ENCODE measurements around the gene PCNX2.

PCNX2 gene

DNA sequence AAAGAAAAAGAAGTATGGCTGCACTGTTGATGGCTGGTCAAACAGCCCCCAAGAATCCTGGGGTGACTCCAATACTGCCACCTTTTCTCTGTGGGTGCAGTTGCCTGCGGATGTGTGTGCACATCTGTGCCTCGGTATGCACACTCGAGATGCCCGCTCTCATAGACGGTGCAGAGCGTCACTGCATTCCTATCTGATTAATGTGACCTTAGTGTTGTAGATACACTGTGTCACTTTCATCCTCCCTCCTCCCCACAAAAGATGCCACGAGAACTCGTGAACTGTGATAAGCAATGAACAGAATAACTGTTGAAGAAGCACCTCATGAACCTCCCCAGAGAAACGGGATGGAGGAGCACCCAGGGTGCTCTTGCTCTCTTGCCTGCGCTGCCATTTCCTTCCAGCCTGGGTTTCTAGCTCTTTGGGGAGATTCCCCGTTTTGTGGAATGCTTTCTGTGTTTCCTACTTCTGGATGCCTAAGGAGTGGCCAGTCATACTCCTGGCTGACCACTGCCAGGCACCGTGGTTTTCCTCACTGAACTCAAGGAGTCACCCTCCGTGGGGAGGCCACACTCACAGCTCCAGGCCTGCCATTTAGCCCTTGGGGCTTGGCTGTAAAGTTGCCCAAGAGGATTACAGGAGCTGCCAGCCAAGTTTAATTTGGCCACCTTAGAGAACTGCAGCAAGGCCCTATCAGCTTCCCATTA, 313.1 kb downstream of the PCNX2 start:
- DNase-seq, result no peak

DNA sequence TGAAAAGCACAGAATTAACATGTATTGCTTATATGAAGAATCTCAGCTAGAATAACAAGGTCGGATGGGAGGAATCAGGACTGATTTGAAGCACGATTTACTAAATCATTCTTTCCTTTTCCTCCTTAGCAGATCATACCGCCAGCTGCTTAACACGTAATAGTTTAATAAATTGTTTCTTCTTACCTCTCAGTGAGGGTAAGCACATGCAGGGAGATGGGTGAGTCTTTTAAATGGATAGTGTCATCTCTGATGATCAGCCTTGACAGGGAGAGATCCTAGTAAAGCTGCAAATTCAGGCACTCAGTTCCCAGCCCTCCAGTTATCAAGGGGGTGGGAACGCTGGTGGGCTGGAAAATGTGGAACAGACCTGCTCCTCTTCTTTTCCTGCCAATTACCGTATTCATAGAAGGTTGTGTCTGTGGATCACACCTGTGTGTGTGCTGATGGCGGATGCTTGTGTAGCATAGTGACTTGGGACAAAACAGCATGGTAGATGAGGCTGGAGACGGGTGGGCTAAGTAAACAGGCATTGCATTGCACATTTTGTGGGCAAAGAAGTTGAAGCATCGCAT, 314.5 kb downstream of the PCNX2 start:
- no peak for DNase-seq

DNA sequence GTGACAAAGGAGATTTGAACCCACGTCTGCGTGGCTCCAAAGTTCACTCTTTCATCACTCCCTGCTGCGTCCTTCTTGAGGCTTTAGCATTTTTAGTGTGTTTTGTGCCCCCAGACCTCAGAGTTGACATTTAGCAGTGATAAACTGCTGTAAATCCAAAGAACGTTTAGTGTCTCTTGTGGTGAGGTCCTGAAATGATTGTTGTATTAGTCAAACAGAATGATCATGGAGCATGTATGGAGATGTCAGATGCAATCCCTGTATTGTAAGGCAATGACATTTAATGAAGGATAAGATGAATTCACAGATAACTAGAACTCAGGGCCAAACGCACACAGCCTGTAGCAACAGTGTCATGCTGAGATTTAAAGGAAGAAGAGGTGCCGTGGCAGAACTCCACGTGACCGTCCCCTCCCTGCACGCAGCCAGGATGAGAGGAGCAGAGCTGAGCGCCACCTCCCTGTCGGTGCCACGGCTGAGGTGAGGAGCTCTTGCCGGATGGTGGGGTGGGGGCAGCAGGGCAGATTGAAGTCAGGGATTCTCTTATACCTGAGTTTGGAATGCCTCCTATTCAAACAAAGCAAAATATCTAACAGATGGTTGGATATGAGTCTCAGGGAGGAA, 315.1 kb downstream of the PCNX2 start:
- peak; percentile 58 for DNase-seq

DNA sequence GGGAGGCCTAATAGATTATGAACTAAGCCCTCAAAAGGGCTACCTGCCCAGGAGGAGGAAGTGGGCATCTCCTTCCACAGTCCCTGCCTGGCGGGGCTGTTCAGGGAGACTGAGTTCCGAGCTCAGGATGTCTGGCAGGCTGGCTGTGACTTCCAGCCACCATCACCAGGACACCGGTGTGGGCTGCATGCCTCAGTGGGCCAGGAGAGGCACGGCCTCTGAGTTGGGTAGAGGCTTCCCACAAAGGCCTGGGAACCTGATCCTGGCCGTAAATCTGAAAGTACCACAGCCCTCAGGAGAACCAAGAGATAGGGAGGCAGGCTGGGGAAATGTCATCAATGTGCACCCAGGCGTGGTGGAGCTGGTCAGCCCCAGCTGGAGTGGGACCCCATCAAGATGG, 316.0 kb downstream of the PCNX2 start:
- no peak for DNase-seq

GRCh38 chr1:232978815-232979214, 316.7 kb downstream of the PCNX2 start:
- no peak for DNase-seq

DNA sequence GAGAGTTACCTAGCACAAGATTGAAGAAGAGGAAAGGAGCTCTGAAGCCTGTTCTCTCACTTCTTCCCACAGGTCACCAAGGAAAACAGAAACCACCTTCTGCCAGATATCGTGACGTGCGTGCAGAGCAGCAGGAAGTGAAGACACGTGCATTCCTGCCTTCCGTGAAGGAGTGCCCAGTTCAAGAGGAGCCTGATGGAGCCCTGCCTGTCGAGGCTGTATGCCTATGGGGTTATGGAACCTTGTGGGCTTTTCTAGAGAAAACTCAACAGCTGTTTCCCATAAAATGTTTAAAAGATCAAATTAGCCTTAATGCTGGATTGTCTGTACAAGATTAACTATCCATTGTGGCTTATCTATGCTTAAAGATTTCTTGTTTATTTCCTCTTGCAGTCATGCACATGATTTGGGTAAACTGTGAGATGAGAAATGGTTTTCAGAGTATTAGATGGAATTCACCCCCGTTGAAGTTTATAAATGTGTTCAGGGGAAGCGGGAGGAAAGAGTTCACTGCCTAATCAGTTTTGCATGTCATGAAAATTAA, 317.4 kb downstream of the PCNX2 start:
- DNase-seq, result peak; percentile 49

- DNase-seq, result no peak
Observed at GRCh38 chr1:232974971-232975370, 320.6 kb downstream of the PCNX2 start.

DNA sequence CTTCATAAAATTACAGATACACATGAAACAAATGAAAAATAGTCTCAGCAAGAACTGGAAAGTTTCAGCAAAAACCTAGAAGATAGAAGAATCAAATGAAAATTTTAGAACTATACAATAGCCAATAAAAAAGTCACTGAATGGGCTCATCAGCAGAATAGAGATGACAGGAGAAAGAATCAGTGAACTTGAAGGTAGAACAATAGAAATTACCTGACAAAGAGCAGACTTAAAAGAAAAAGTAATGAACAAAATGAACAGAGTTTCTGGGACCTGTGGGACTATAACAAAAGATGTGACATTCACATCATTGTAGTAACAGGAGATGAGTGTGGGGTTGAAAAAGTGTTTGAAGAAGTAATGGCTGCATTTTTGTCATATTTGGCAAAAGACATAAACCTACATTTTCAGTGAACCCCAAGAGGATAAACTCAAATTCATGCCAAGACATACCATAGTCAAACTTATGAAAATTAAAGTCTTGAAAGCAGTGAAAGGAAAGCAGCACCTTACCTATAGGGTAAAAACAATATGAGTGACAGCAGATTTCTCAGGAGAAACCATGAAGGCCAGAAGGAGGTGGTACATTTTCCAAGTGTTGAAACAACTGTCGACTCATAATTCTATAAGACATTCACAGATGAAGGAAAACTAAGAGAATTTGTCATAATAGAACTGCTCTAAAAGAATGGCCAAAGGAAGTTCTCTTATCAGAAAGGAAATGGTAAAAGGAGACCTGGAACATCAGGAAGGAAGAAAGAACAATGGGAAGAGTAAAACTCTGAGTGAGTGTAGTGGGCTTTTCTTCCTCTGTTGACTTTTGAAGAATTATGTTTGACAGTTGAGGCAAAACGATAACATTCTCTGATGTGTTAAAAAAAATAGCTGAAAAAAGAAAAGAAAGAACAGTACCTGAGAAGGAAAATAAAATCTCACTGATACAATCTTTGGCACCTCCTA, 321.6 kb downstream of the PCNX2 start:
- no peak for DNase-seq

- no peak for DNase-seq
Observed at GRCh38 chr1:232970508-232970907, 325.0 kb downstream of the PCNX2 start.

DNA sequence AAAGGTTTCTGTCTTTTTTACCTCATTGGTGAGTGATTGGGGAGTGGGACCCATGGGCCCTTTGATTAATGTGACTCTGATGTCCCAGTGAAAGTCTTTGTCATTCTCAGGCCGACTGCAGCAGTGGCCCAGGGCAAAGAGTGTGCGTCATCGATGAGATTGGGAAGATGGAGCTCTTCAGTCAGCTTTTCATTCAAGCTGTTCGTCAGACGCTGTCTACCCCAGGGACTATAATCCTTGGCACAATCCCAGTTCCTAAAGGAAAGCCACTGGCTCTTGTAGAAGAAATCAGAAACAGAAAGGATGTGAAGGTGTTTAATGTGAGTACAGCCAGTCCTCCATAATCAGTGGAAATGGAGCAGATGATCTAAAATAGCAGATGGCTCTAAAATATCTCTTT, 325.7 kb downstream of the PCNX2 start:
- DNase-seq, result no peak

DNA sequence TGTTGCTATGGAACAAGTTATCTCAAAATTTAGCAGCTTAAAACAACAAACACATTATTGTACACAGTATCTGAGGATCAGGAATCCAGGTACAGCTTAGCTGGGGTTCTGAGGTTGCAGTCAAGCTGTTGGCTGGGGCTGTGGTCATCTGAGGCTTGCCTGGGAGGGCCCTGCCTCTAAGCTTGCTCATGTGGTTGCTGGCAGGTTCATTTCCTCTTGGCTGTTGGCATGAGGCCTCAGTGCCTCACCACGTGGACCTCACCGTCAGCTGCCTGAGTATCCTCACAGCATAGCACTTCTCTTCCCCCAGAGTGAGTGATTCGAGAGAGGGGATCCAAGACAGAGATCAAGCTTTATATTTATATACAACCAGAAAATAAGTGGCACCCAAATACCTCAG, 326.6 kb downstream of the PCNX2 start:
- no peak for DNase-seq

DNA sequence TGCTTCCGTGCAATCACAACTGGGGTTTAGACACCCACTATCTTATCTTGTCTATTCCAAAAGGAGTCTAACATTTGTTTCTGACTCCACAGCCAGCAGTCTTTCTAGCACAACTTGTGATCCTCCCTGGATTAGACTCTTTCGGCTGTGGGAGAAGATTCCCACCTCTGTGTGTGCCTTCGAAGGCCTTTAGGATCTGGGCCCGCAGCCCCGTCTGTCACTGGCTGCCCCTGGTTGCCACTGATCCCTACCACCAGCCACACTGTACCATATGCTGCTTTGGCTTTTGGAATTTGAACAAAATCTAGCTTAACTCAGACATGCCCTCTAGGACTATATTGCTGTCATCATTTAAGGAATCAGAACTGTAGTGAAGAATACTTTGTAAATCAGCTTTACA, 327.1 kb downstream of the PCNX2 start:
- no peak for DNase-seq

GRCh38 chr1:232966663-232967062, 328.9 kb downstream of the PCNX2 start:
- no peak for DNase-seq

DNA sequence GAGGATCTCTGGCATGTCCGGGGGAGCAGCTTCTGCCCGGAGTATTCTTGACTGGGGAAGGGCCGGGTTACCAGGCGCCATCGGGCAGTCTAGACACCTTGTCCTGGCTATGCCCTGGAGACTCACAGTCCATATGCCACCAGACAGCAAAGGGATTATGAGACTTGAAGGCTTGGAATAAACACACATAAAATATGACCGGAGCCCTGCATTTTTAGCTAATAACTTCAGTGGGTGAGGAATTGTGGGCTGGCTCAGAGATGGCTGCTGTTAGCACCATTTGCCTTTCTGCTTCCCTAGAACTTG, 329.7 kb downstream of the PCNX2 start:
- no peak for DNase-seq

DNA sequence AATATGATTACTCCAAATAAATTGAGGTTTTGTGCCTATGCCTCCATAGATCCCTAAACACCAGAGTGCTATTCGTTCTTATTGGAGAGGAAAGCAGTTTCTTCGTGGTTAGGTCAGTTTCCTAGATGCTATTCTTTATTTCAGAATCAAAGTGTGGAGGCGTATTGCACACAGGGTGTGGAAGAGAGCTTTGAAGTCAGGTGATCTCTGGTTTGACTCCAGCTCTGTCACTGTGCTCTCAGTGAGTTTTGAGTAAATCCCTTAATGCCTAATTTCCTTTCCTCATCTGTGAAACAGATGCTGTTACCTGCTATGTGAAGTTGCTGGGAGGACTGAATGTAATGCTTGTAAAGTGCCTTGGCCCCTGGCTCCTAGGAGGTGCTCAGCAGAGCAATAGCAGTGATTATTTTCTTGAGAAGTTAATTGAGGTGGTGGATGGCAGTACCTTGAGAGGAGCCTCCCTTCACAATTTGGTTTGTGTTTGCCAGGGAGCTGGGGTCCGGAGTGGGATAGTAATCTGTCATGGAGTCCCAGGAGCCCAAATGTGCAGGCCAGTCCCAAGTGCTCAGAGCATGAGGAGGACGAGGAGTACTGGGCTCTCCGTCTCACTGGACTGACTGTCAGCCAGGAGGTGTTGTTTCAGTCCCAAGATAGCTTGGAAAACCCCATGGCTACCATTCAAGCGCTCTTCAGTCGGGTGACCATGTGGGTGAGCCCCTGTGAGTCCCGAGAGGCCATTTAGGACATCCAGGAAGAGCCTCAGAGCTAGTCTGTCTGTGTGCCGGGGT, 330.2 kb downstream of the PCNX2 start:
- no peak for DNase-seq

DNA sequence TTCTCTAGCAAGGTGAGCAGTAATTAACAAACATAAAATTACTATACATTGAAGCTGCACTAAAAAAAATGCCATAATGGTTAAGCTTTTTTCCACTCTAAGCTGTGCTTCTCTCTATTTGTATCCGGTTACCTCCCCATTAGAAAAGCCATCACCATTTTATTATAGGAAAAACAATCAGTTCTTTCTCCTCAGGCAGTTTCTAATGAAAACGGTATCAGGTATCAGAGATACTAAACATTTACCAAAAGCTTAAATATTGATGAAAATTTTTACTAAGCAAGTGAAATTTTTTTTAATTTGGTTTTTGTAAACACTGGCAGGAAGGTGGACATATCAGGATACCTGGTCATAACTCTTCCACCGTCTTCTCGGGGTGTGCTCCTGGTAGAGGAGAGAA, 330.9 kb downstream of the PCNX2 start:
- DNase-seq, result no peak

DNA sequence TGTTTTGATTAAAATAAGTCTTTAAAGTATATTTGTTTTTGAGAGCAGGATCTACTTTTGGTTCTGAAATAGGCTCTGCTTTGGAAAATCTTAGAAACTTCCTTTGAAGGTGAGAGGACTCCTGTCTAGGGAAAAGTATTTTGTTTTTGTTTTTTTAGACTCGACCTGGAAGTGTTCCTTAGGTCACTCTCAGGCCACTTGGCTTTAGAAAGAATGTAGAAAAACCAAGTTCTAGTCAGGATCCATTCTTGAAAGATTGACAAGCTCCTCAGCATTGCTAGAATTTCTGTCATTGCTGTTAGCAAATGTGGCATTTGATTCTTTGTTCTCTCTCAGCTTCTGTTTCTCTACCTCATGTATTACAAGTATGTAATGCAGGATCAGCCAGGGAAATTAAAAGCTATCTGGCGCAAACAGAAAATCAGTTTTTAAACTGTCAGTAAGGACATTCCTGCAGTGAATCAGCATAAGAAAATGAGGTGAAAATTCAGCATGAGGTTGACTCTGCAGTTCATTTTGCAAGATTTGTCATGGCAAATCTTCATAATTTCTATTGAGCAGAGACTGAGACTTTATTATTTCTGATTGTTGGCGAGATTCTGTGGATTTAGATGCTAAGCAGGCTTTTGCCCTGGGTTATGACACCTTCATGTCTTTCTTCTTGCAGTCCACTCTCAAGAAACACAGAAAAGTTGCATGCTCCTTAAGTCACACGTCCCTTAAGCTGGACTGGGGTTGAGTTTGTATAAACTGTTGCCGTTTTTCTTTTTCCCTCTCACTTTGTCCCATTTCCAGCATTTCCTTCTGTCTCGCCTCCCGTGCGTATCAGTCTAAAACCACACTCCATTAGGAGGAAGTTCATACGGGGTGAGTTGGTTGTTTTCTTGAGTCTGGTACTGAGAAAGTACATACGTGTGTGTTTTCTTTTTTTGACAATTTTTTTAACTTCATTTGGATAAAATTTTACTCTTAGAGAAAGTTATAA, 332.5 kb downstream of the PCNX2 start:
- peak; percentile 52 for DNase-seq

- no peak for DNase-seq
Observed at GRCh38 chr1:232958067-232958466, 337.5 kb downstream of the PCNX2 start.

GRCh38 chr1:232956081-232956480, 339.4 kb downstream of the PCNX2 start:
- DNase-seq, result no peak

GRCh38 chr1:232954594-232955365, 340.7 kb downstream of the PCNX2 start:
- no peak for DNase-seq
